KMS-11 (cell line): ENCODE results near the gene MRPS16.

Source experiments
- H2AFZ ChIP-seq: fragments of 200-600 bp; sonication (generic); 2 replicates; pipeline ENCODE4 v1.6.1; 2016; ENCODE audit warnings: antibody characterized with exemption, mixed run types, low read depth
- H3K27ac ChIP-seq: fragments of 200-600 bp; sonication (generic); 2 replicates; pipeline ENCODE4 v1.6.1; 2016; ENCODE audit warnings: mild to moderate bottlenecking, mixed run types
- H3K27me3 ChIP-seq: fragments of 200-600 bp; sonication (generic); 2 replicates; pipeline ENCODE4 v1.6.1; 2017; ENCODE audit warnings: mild to moderate bottlenecking, low read depth, mixed run types, moderate library complexity; ENCODE audit not compliant: insufficient read depth
- H3K36me3 ChIP-seq: fragments of 200-600 bp; sonication (generic); 2 replicates; pipeline ENCODE4 v1.6.1; 2017; ENCODE audit warnings: mild to moderate bottlenecking, mixed run types; ENCODE audit not compliant: insufficient read depth
- H3K4me1 ChIP-seq: fragments of 200-600 bp; sonication (generic); 2 replicates; pipeline ENCODE4 v1.6.1; 2016; ENCODE audit warnings: mild to moderate bottlenecking, low read depth, mixed run types; ENCODE audit not compliant: poor library complexity, severe bottlenecking
- H3K4me2 ChIP-seq: fragments of 200-600 bp; sonication (generic); 2 replicates; pipeline ENCODE4 v1.7.0; 2016; ENCODE audit warnings: mild to moderate bottlenecking, mixed run types
- H3K4me3 ChIP-seq: fragments of 200-600 bp; sonication (generic); IDR thresholded peaks from 2 replicates; pipeline ENCODE4 v1.6.1; 2017; ENCODE audit warnings: low read depth, low read length, mixed read lengths; ENCODE audit not compliant: insufficient read depth
- H3K79me2 ChIP-seq: fragments of 200-600 bp; sonication (generic); 2 replicates; pipeline ENCODE4 v1.6.1; 2016; ENCODE audit warnings: low read depth, mixed run types; ENCODE audit not compliant: insufficient read depth
- H3K9ac ChIP-seq: fragments of 200-600 bp; sonication (generic); 2 replicates; pipeline ENCODE4 v1.6.1; 2016; ENCODE audit warnings: mild to moderate bottlenecking, mixed run types
- H4K20me1 ChIP-seq: fragments of 200-600 bp; sonication (generic); 2 replicates; pipeline ENCODE4 v1.6.1; 2016; ENCODE audit warnings: mild to moderate bottlenecking, mixed run types; ENCODE audit not compliant: insufficient read depth
- TF ChIP-seq, protein P1 (sequence below): fragments of 200-600 bp; sonication (generic); conservative IDR thresholded peaks from 2 replicates; pipeline ENCODE4 v1.6.1; 2017; ENCODE audit warnings: low read depth, mild to moderate bottlenecking, antibody characterized with exemption, low read length, moderate library complexity, mixed read lengths

The MRPS16 gene

DNA sequence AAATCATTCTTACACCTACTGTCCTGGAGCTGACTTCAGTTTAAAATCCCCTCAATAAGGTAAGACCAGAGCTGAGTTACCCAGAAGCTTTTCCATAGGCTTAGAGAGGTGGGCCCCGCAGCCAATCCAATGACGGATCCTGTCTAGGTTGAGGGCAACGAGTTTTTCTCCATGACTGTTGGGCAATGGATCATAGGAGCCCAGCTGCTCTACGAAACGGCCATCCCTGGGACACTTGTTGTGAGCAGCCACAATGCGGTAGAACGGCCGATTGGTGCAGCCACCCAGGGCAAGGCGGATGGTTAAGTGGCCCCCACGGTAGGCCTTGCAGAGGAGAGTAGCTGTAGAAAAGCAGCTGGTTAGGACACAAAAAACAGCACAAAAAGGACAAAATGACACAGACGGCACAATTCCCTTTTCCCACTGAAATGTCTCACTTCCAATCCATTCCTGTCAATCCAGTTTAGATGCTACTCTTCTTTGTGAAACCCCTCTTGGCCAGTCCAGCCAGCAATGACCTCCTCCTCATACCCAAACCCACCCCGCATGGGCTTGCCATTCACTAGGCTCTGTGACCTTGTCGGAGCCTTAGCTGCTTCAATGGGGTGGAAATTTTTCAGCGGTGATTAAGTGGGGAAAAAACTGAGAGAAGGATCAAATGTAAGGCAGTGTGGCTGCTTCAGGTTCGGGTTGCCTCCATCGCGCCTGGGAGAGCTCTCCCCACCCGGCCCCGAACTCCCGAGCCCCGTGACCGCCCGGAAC, 580 bp downstream of the MRPS16 start:
- H3K4me2 ChIP-seq: peak overlapping the region; percentile 58
- H3K79me2 ChIP-seq: peaks cover 36% of the 10 kb centered on the region
- H3K4me1 ChIP-seq: peaks cover 29% of the 10 kb centered on the region
- no peaks in the 10 kb centered on the region for H4K20me1 ChIP-seq
- no peaks in the 10 kb centered on the region for H3K36me3 ChIP-seq
- H3K4me3 ChIP-seq: no peak overlapping the region
- no peaks in the 10 kb centered on the region for H3K27me3 ChIP-seq
- TF ChIP-seq, protein P1, sequence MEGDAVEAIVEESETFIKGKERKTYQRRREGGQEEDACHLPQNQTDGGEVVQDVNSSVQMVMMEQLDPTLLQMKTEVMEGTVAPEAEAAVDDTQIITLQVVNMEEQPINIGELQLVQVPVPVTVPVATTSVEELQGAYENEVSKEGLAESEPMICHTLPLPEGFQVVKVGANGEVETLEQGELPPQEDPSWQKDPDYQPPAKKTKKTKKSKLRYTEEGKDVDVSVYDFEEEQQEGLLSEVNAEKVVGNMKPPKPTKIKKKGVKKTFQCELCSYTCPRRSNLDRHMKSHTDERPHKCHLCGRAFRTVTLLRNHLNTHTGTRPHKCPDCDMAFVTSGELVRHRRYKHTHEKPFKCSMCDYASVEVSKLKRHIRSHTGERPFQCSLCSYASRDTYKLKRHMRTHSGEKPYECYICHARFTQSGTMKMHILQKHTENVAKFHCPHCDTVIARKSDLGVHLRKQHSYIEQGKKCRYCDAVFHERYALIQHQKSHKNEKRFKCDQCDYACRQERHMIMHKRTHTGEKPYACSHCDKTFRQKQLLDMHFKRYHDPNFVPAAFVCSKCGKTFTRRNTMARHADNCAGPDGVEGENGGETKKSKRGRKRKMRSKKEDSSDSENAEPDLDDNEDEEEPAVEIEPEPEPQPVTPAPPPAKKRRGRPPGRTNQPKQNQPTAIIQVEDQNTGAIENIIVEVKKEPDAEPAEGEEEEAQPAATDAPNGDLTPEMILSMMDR: no peak
- peak overlapping the region; percentile 72 for H2AFZ ChIP-seq
- H3K27ac ChIP-seq: peak overlapping the region; percentile 65
- peak overlapping the region; percentile 73; the same call in 1 of the 2 replicates for H3K9ac ChIP-seq

DNA sequence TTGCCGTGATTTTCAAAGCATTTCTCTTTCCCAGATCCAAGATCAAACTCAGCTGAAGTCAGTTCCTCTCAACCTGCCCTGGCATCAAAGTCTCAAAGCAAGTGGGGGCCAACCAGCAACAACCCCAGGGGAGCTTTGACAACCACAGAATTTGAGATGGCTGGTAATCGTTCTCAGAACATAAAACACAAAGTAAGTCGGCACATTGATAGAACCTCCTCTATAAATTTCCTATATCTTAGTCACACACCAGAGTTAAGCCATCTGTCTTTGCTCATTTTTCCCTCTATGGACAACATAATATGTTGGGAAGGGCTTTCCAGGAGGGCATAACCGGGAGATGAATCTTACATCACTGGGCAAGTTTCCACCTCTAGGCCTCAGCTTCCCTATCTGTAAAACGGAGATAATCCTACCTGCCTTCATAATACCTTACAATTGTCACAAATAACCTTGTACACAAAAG, 4.2 kb downstream of the MRPS16 start:
- Histone ChIP-seq H3K27ac (peak overlapping the region; percentile 83; the same call in 1 of the 2 replicates), H2AFZ (peak overlapping the region; percentile 47; the same call in 1 of the 2 replicates), H3K79me2 (peaks cover 70% of the 10 kb centered on the region), H3K27me3 (no peaks in the 10 kb centered on the region), H3K4me1 (peaks cover 42% of the 10 kb centered on the region), H3K9ac (peak overlapping the region; percentile 83; the same call in 1 of the 2 replicates), H4K20me1 (0 out of 2 replicates have a peak, but pooled peaks cover 4% of the 10 kb centered on the region), H3K4me3 (no peak overlapping the region), H3K4me2 (peak overlapping the region; percentile 78; the same call in 1 of the 2 replicates), H3K36me3 (no peaks in the 10 kb centered on the region)
- TF ChIP-seq, protein P1: no peak

DNA sequence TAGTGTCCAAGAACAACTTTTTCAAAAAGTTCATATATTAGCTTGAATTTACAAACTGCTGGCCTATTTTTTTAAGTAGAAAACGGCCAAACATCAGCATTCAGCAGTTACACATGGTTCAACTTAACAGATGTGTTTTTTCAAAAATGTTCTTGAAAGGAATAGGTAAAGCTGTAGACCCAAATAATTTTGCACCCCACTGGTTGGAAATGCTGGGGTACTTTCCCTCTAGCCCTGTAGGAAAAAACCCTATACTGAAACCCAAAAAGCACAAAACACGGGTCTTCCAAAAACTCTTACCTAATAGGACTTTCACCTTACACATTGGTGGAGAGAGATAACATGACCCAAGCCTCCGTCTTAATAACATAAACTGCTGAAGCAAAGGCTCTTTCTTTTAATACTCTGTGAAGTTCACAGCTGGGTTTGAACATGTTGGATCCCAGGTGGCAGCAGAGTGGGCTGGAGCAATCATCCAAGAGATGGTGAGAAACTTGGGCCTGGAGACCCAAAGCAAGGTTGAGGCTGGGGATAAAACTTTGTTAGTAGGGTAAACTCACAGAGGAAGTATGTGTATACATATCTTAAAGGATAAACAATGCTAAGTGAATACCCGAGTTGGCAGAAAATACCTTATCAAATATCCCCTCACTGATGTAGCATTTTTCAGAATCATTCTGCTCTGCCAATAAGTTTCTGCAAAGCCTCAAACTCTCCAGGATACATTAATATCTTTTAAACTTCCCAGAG, 4.8 kb downstream of the MRPS16 start:
- H3K36me3 ChIP-seq: no peaks in the 10 kb centered on the region
- no peak overlapping the region for H3K4me3 ChIP-seq
- peaks cover 42% of the 10 kb centered on the region for H3K4me1 ChIP-seq
- H3K9ac ChIP-seq: peak overlapping the region; percentile 83; the same call in 1 of the 2 replicates
- H4K20me1 ChIP-seq: 0 out of 2 replicates have a peak, but pooled peaks cover 4% of the 10 kb centered on the region
- H3K79me2 ChIP-seq: peaks cover 71% of the 10 kb centered on the region
- peak overlapping the region; percentile 78 for H3K4me2 ChIP-seq
- H3K27ac ChIP-seq: peak overlapping the region; percentile 83
- H3K27me3 ChIP-seq: no peaks in the 10 kb centered on the region
- TF ChIP-seq, protein P1: no peak; the same call in 1 of the 2 replicates
- peak overlapping the region; percentile 47 for H2AFZ ChIP-seq

DNA sequence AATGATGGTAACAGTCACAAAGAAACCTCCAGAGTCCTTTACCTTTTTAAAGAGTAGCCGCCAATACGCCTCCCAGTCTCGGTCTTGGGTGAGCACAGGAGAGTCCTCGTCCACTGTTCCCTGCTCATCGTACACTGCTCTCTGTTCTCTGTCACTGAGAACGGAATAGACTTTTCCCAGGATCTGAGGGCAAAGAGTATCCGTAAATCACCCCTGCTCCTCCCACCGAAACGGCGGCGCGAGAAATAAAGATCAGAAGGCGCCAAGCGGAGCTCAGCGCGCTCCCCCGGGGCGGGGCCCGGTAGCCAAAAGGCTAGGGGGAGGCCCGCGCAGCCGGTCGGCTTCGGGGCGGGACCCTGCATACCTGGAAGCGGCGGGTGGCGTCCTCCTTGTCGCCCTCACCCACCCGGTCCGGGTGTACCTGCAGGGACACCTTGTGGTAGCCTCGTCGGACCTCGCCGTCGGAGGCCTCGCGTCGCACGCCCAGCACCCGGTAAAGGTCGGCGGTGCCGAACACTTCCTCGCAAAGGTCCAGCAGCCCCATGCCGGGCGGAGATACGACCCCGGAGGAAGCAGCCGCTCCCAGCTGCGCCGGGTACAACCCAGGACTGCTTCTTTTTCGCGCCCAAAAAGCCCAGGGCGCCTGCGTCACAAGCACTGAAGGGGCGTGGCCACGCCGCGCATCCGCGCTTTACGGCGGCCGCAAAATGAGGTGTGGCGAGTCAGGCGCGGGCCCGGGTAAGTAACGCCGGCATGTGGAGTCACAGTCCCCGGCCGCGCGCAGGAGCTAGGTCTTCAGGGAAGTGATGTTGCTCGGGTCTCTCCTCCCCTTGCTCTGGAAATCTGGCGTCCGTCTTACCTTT, 5.6 kb downstream of the MRPS16 start, which contains the start of gene DNAJC9:
TSS of gene DNAJC9 (minus strand) at position 610 of the 863 bp plus-strand sequence. CDS start at position 544, 66 bp downstream.
- Histone ChIP-seq H2AFZ (peak within 1 kb of the TSS; percentile 47), H3K4me1 (peaks cover 42% of the 10 kb centered on the region)
- TF ChIP-seq, protein P1: no peak

More for the DNA sequence above, 5.6 kb downstream of the MRPS16 start, which contains the start of gene DNAJC9:
- H3K9ac ChIP-seq: peak within 1 kb of the TSS; percentile 83
- H4K20me1 ChIP-seq: 0 out of 2 replicates have a peak, but pooled peaks cover 4% of the 10 kb centered on the region
- peak within 1 kb of the TSS; percentile 78 for H3K4me2 ChIP-seq
- no peak within 1 kb of the TSS for H3K4me3 ChIP-seq
- H3K27ac ChIP-seq: peak within 1 kb of the TSS; percentile 83
- H3K36me3 ChIP-seq: no peaks in the 10 kb centered on the region
- H3K79me2 ChIP-seq: peaks cover 67% of the 10 kb centered on the region
- no peaks in the 10 kb centered on the region for H3K27me3 ChIP-seq
